OCI-LY1 (cell line): ENCODE results near the gene KCNIP4.

Experiments
- H2AFZ ChIP-seq: fragments of 200-600 bp; sonication (generic), shearing (Covaris generic); 2 replicates; pipeline ENCODE4 v1.6.0; 2014; ENCODE audit warnings: antibody characterized with exemption, mild to moderate bottlenecking, low read length
- H3F3A ChIP-seq: fragments of 200-600 bp; sonication (generic), shearing (Covaris generic); 2 replicates; pipeline ENCODE4 v1.6.0; 2014; ENCODE audit warnings: mild to moderate bottlenecking, antibody characterized with exemption, low read length, moderate library complexity; ENCODE audit not compliant: insufficient read depth
- H3K27ac ChIP-seq: fragments of 200-600 bp; sonication (generic); 2 replicates; pipeline ENCODE4 v1.5.1; 2014; ENCODE audit warnings: low read length, mixed run types, mild to moderate bottlenecking, low read depth; ENCODE audit not compliant: poor library complexity, severe bottlenecking
- H3K27me3 ChIP-seq: fragments of 200-600 bp; sonication (generic); 2 replicates; pipeline ENCODE4 v1.6.0; 2014; ENCODE audit warnings: antibody characterized with exemption, mild to moderate bottlenecking, low read length, moderate library complexity; ENCODE audit not compliant: insufficient read depth
- H3K36me3 ChIP-seq: fragments of 200-600 bp; sonication (generic); 2 replicates; pipeline ENCODE4 v1.6.1; 2014; ENCODE audit warnings: mild to moderate bottlenecking, antibody characterized with exemption, low read length, moderate library complexity, mixed read lengths; ENCODE audit not compliant: insufficient read depth
- H3K4me1 ChIP-seq: fragments of 200-600 bp; sonication (generic); 2 replicates; pipeline ENCODE4 v1.5.1; 2014; ENCODE audit warnings: mild to moderate bottlenecking, low read length, moderate library complexity; ENCODE audit not compliant: insufficient read depth, severe bottlenecking
- H3K4me2 ChIP-seq: fragments of 200-600 bp; sonication (generic), shearing (Covaris generic); 2 replicates; pipeline ENCODE4 v1.6.1; 2014; ENCODE audit warnings: low read length
- H3K4me3 ChIP-seq: fragments of 200-600 bp; sonication (generic); 2 replicates; pipeline ENCODE4 v1.5.1; 2014; ENCODE audit warnings: low read length, low read depth, mild to moderate bottlenecking, mixed read lengths; ENCODE audit not compliant: poor library complexity, severe bottlenecking
- H3K79me2 ChIP-seq: fragments of 200-600 bp; shearing (Covaris generic); 2 replicates; pipeline ENCODE4 v1.6.1; 2016; ENCODE audit warnings: mixed run types, low read length, mixed read lengths; ENCODE audit not compliant: insufficient read depth
- H3K9ac ChIP-seq: fragments of 200-600 bp; sonication (generic), shearing (Covaris generic); 2 replicates; pipeline ENCODE4 v1.6.1; 2014; ENCODE audit warnings: mild to moderate bottlenecking, low read length, mixed read lengths
- H3K9me2 ChIP-seq: fragments of 200-600 bp; sonication (generic), shearing (Covaris generic); 2 replicates; pipeline ENCODE4 v1.6.1; 2014; ENCODE audit warnings: low read depth, mild to moderate bottlenecking, low read length, mixed read lengths
- H3K9me3 ChIP-seq: fragments of 200-600 bp; shearing (Covaris generic); 2 replicates; pipeline ENCODE4 v1.6.1; 2014; ENCODE audit warnings: low read length, mixed read lengths
- H4K20me1 ChIP-seq: fragments of 200-600 bp; sonication (generic), shearing (Covaris generic); 2 replicates; pipeline ENCODE4 v1.6.0; 2016; ENCODE audit warnings: mild to moderate bottlenecking, low read length; ENCODE audit not compliant: insufficient read depth
- EZH2 ChIP-seq: fragments of 200-600 bp; sonication (generic), shearing (Covaris generic); IDR thresholded peaks from 2 replicates; pipeline ENCODE4 v1.8.0; 2017; ENCODE audit warnings: borderline replicate concordance, mixed run types, mild to moderate bottlenecking, antibody characterized with exemption, low read length, moderate library complexity, mixed read lengths
- TF ChIP-seq, protein P1 (sequence below): fragments of 200-600 bp; sonication (generic), shearing (Covaris generic); IDR thresholded peaks from 2 replicates; pipeline ENCODE4 v1.5.1; 2017; ENCODE audit warnings: mild to moderate bottlenecking, antibody characterized with exemption, low read length, moderate library complexity, mixed read lengths

The KCNIP4 gene

DNA sequence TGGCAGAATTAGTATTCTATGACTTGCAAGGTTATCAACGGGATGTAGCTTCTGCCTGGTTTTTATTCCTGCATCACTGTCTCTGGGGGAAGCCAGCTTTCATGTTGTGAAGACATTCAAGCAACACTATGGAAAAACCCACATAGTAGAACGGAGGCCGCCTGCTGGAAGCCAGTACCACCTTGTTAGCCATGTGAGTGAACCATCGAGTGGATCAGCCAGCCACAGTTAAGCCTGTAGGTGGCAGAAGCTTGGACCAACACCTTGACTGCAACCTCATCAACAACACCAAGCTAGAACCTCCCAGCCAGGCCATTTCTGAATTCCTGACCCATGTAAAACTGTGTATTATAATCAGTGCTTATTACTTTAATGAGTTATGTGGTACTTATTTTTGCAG is 538.2 kb downstream of the KCNIP4 start:
- H3K9me3 ChIP-seq, result no peaks in the 10 kb centered on the region
- H3K79me2 ChIP-seq, result no peaks in the 10 kb centered on the region
- no peaks in the 10 kb centered on the region for H3K27me3 ChIP-seq
- no peak for TF ChIP-seq EZH2
- TF ChIP-seq, protein P1, sequence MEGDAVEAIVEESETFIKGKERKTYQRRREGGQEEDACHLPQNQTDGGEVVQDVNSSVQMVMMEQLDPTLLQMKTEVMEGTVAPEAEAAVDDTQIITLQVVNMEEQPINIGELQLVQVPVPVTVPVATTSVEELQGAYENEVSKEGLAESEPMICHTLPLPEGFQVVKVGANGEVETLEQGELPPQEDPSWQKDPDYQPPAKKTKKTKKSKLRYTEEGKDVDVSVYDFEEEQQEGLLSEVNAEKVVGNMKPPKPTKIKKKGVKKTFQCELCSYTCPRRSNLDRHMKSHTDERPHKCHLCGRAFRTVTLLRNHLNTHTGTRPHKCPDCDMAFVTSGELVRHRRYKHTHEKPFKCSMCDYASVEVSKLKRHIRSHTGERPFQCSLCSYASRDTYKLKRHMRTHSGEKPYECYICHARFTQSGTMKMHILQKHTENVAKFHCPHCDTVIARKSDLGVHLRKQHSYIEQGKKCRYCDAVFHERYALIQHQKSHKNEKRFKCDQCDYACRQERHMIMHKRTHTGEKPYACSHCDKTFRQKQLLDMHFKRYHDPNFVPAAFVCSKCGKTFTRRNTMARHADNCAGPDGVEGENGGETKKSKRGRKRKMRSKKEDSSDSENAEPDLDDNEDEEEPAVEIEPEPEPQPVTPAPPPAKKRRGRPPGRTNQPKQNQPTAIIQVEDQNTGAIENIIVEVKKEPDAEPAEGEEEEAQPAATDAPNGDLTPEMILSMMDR, result no peak
- no peak overlapping the region for H3K27ac ChIP-seq
- no peak overlapping the region for H3K4me2 ChIP-seq
- no peak overlapping the region for H3K4me3 ChIP-seq
- H2AFZ ChIP-seq, result no peak overlapping the region
- no peaks in the 10 kb centered on the region for H3K4me1 ChIP-seq
- no peaks in the 10 kb centered on the region for H3K9me2 ChIP-seq
- H4K20me1 ChIP-seq, result no peaks in the 10 kb centered on the region
- H3K36me3 ChIP-seq, result no peaks in the 10 kb centered on the region
- no peak overlapping the region for H3K9ac ChIP-seq
- H3F3A ChIP-seq, result no peaks in the 10 kb centered on the region

- Histone ChIP-seq H3K4me2 (no peak overlapping the region), H3K79me2 (no peaks in the 10 kb centered on the region), H2AFZ (no peak overlapping the region), H3K4me1 (no peaks in the 10 kb centered on the region), H3K27ac (no peak overlapping the region), H3K4me3 (no peak overlapping the region), H3F3A (no peaks in the 10 kb centered on the region), H4K20me1 (no peaks in the 10 kb centered on the region), H3K27me3 (no peaks in the 10 kb centered on the region), H3K36me3 (no peaks in the 10 kb centered on the region), H3K9me3 (no peaks in the 10 kb centered on the region), H3K9ac (no peak overlapping the region), H3K9me2 (no peaks in the 10 kb centered on the region)
- TF ChIP-seq, protein P1, result no peak
- no peak for TF ChIP-seq EZH2
Observed at GRCh38 chr4:21387683-21388082, 560.9 kb downstream of the KCNIP4 start.

GRCh38 chr4:21386166-21386780 is 562.3 kb downstream of the KCNIP4 start:
- no peaks in the 10 kb centered on the region for H4K20me1 ChIP-seq
- no peak overlapping the region for H2AFZ ChIP-seq
- H3K4me3 ChIP-seq, result no peak overlapping the region
- no peak overlapping the region for H3K27ac ChIP-seq
- no peaks in the 10 kb centered on the region for H3K4me1 ChIP-seq
- no peak overlapping the region for H3K4me2 ChIP-seq
- H3K9ac ChIP-seq, result no peak overlapping the region
- no peaks in the 10 kb centered on the region for H3K36me3 ChIP-seq
- H3K9me3 ChIP-seq, result no peaks in the 10 kb centered on the region
- H3K9me2 ChIP-seq, result no peaks in the 10 kb centered on the region
- H3K79me2 ChIP-seq, result no peaks in the 10 kb centered on the region
- no peaks in the 10 kb centered on the region for H3K27me3 ChIP-seq
- TF ChIP-seq, protein P1, result no peak
- no peak for TF ChIP-seq EZH2
- H3F3A ChIP-seq, result no peaks in the 10 kb centered on the region
